HepG2 (cell line): Measurements from ENCODE around the gene C11orf91. TPM values are rescaled to one million over a fixed set of nuclear protein-coding genes. Genes with fewer than 3 reads are reported as not detected.

Experiments
- ATAC-seq: fragments of 200-7000 bp; cut with Tn5 transposase; 3 replicates; pipeline ENCODE4 v1.9.1; 2020; ENCODE audit warnings: mild to moderate bottlenecking, moderate library complexity
- BruUV-seq: library from RNA; stranded (reverse); fragments of 400-500 nt; replicated peaks from 2 replicates; lab custom pipeline; 2021; lab: Mats Ljungman, UMichigan
- CTCF ChIA-PET: fragments of 300-600 bp; formaldehyde crosslinking; extraction: SDS; loops from one replicate; lab custom pipeline; 2021; ENCODE audit warnings: low total read pairs, inconsistent platforms, low intra/inter-chr PET ratio; lab: Yijun Ruan, JAX
- POLR2A ChIA-PET: fragments of 350-600 bp; sonication (Branson Sonifier 250); formaldehyde crosslinking; loops from one replicate; lab custom pipeline; 2020; ENCODE audit warnings: antibody characterized with exemption, inconsistent platforms; lab: Yijun Ruan, JAX
- DNase-seq: peaks from one replicate; pipeline ENCODE4 v3.0.0-alpha.2; 2015; ENCODE audit warnings: low spot score
- FAIRE-seq: peaks from 3 replicates; lab custom pipeline; 2011; peaks lifted over from hg19 to GRCh38; lab: Jason Lieb, UNC
- H2AFZ ChIP-seq: one replicate; pipeline ENCODE4 v1.6.1; 2011; ENCODE audit warnings: low read length, inconsistent platforms
- H3K27ac ChIP-seq: fragments of 300-600 bp; 3 replicates; pipeline ENCODE4 v1.8.0; 2011; ENCODE audit warnings: mixed run types, mild to moderate bottlenecking, mixed read lengths, low read length, inconsistent platforms; ENCODE audit not compliant: insufficient read depth; ENCODE audit errors: extremely low read length
- H3K27me3 ChIP-seq, 2 experiments: fragments of 200-600 bp in 1 of 2; 2 replicates in 1 of 2; 3 replicates in 1 of 2; pipeline versions ENCODE4 v1.6.0 to v1.8.0; 2011; ENCODE audit warnings: low read length in 2 of 2, mild to moderate bottlenecking in 2 of 2, moderate library complexity in 2 of 2, inconsistent platforms in 1 of 2; ENCODE audit not compliant: insufficient read depth in 2 of 2, control insufficient read depth in 1 of 2
- H3K36me3 ChIP-seq, 2 experiments: fragments of 200-600 bp in 1 of 2; replicated peaks in 1 of 2; 2 replicates in 1 of 2; 3 replicates in 1 of 2; pipeline versions ENCODE4 v1.5.1 to v1.8.0; 2011; ENCODE audit warnings: low read length in 2 of 2, inconsistent platforms in 1 of 2; ENCODE audit not compliant: insufficient read depth in 2 of 2, control insufficient read depth in 1 of 2
- H3K4me1 ChIP-seq: 2 replicates; pipeline ENCODE4 v1.5.1; 2012; ENCODE audit warnings: low read length, inconsistent platforms; ENCODE audit not compliant: insufficient read depth
- H3K4me2 ChIP-seq: 2 replicates; pipeline ENCODE4 v1.6.0; 2011; ENCODE audit warnings: low read depth, low read length, inconsistent platforms
- H3K4me3 ChIP-seq, 3 experiments: fragments of 200-600 bp in 1 of 3; sonication (generic), shearing (Covaris generic) in 1 of 3; replicated peaks in 1 of 3; 2 replicates each; pipeline ENCODE4 v1.5.1; 2011 to 2016; ENCODE audit warnings: low read length in 3 of 3, inconsistent platforms in 2 of 3, low read depth in 2 of 3, mild to moderate bottlenecking in 2 of 3, control low read depth in 1 of 3, mixed read lengths in 1 of 3; ENCODE audit not compliant: insufficient read depth in 1 of 3
- H3K79me2 ChIP-seq: one replicate; pipeline ENCODE4 v1.6.1; 2011; ENCODE audit warnings: low read length, inconsistent platforms; ENCODE audit not compliant: insufficient read depth
- H3K9ac ChIP-seq: 2 replicates; pipeline ENCODE4 v1.6.0; 2011; ENCODE audit warnings: mild to moderate bottlenecking, low read depth, low read length, inconsistent platforms; ENCODE audit not compliant: insufficient read depth
- H3K9me3 ChIP-seq: 2 replicates; pipeline ENCODE4 v1.5.1; 2012; ENCODE audit warnings: mild to moderate bottlenecking, low read length
- H4K20me1 ChIP-seq: 2 replicates; pipeline ENCODE4 v1.6.0; 2011; ENCODE audit warnings: inconsistent platforms, mild to moderate bottlenecking, low read length, moderate library complexity; ENCODE audit not compliant: insufficient read depth
- ARNT2 ChIP-seq: sonication (generic); formaldehyde crosslinking; IDR thresholded peaks from 2 replicates; pipeline ENCODE4 v1.8.0; 2022; ENCODE audit warnings: mild to moderate bottlenecking, low read depth, missing genetic modification reagents, moderate library complexity
- IRX3 ChIP-seq: sonication (generic); formaldehyde crosslinking; IDR thresholded peaks from 2 replicates; pipeline ENCODE4 v1.8.1; 2023; ENCODE audit warnings: mild to moderate bottlenecking, low read depth, missing genetic modification reagents, borderline replicate concordance
- MATR3 ChIP-seq: sonication (generic); formaldehyde crosslinking; IDR thresholded peaks from 2 replicates; pipeline ENCODE4 v1.4.0; 2020; ENCODE audit warnings: missing genetic modification reagents
- NFKB2 ChIP-seq: sonication (generic); formaldehyde crosslinking; IDR thresholded peaks from 2 replicates; pipeline ENCODE4 v1.4.0; 2020; ENCODE audit warnings: missing genetic modification reagents, borderline replicate concordance
- SP5 ChIP-seq: IDR thresholded peaks from 2 replicates; pipeline ENCODE4 v1.6.1; 2016; ENCODE audit warnings: low read depth, borderline replicate concordance
- TFDP2 ChIP-seq: sonication (generic); formaldehyde crosslinking; IDR thresholded peaks from 2 replicates; pipeline ENCODE4 v1.4.0; 2020; ENCODE audit warnings: missing genetic modification reagents
- TGIF2 ChIP-seq: IDR thresholded peaks from 2 replicates; pipeline ENCODE4 v1.6.1; 2016; ENCODE audit warnings: control low read depth, missing compliant biosample characterization
- XRCC5 ChIP-seq: fragments of 200-400 bp; formaldehyde crosslinking; optimal IDR thresholded peaks from 2 replicates; pipeline ENCODE3; 2017; ENCODE audit warnings: mild to moderate bottlenecking, low read length
- ZFP82 ChIP-seq: sonication (generic); formaldehyde crosslinking; IDR thresholded peaks from 2 replicates; pipeline ENCODE4 v1.5.1; 2020; ENCODE audit warnings: mild to moderate bottlenecking, missing genetic modification reagents, borderline replicate concordance
- ZNF431 ChIP-seq: sonication (generic); formaldehyde crosslinking; IDR thresholded peaks from 2 replicates; pipeline ENCODE4 v1.9.0; 2022; ENCODE audit warnings: missing genetic modification reagents, low read depth, mild to moderate bottlenecking, borderline replicate concordance
- ZNF660 ChIP-seq: sonication (generic); formaldehyde crosslinking; IDR thresholded peaks from 2 replicates; pipeline ENCODE4 v1.5.1; 2020; ENCODE audit warnings: mild to moderate bottlenecking, low read depth, missing genetic modification reagents, borderline replicate concordance
- WGBS: methylation state at CpG from one replicate; pipeline ENCODE4 v1.1.6; 2017; ENCODE audit warnings: low lambda C conversion rate; 5-methylcytosine and 5-hydroxymethylcytosine counted together
- in situ Hi-C: cut with HindIII; loops from 2 replicates; pipeline ENCODE4 v1.10.0; 2017; ENCODE audit warnings: low pct_unique_long_range_greater_than_20kb; ENCODE audit not compliant: extremely low pct_ligation_motif_present
- intact Hi-C: fragments of 100-400 bp; cut with micrococcal nuclease; formaldehyde crosslinking; loops from one replicate; pipeline ENCODE4 v1.10.0; 2022; ENCODE audit not compliant: unreplicated experiment
- polyA plus RNA-seq, 8 experiments: library from polyadenylated mRNA; depleted of rRNA in 3 of 8; stranded (reverse) in 7 of 8; unstranded in 1 of 8; fragments of >200 nt; fragmentation: Illumina TruSeq in 4 of 8; extraction: Trizol in 4 of 8; gene quantifications; 2 replicates each; pipeline versions ENCODE4 v1.2.1 to v1.2.3, GENCODE V29; 2011 to 2016; ENCODE audit warnings: low read depth in 4 of 8, missing spikeins in 1 of 8, mixed read lengths in 1 of 8; ENCODE audit not compliant: insufficient read depth in 1 of 8
- total RNA-seq, 5 experiments: library from RNA; depleted of rRNA; stranded (reverse); fragments of >200 nt; fragmentation: Illumina TruSeq; extraction: Trizol; gene quantifications; 2 replicates each; pipeline ENCODE4 v1.2.3, GENCODE V29; 2016; ENCODE audit warnings: low read depth in 1 of 5
- TF ChIP-seq, protein P1 (sequence below): sonication (generic); formaldehyde crosslinking; IDR thresholded peaks from 2 replicates; pipeline ENCODE4 v1.5.0; 2020; ENCODE audit warnings: missing genetic modification reagents, mild to moderate bottlenecking, borderline replicate concordance
- TF ChIP-seq, protein P2 (sequence below): sonication (generic); formaldehyde crosslinking; IDR thresholded peaks from 2 replicates; pipeline ENCODE4 v1.5.0; 2020; ENCODE audit warnings: missing genetic modification reagents, mild to moderate bottlenecking, borderline replicate concordance
- TF ChIP-seq, protein P3 (sequence below): sonication (generic); formaldehyde crosslinking; IDR thresholded peaks from 2 replicates; pipeline ENCODE4 v1.5.0; 2020; ENCODE audit warnings: mild to moderate bottlenecking, low read depth, missing genetic modification reagents, borderline replicate concordance

Gene C11orf91
- total and polyA plus RNA-seq, 2 of the 13 experiments (the other 11 are each of a cell fraction or from before 2014, with no cell fraction given) = 0.35 TPM; not detected in 1

DNA sequence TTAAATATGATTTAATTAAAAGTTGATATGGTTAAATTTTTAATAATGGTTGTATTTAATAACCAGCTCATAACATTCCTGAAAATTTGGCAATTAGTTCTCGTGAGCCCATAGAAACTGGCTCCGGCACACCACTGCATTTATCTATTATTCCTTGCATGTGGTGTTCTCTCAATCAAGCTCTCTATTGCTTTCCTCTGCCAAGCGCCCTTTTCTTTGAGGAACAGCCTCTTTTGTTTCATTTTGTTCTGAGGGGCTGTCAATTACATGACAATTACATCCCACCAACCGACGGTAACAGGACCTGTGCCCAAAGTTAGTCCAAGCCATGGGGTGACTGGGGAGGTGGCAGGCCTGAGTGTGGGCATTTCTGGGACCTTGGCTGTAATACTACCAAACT, 8.1 kb downstream of the C11orf91 start:
- Histone ChIP-seq H3K27ac (no peak overlapping the region), H3K4me2 (no peak overlapping the region), H3K36me3 (no peaks in the 10 kb centered on the region), H2AFZ (no peak overlapping the region), H3K9me3 (no peaks in the 10 kb centered on the region), H3K79me2 (no peaks in the 10 kb centered on the region), H3K9ac (no peak overlapping the region), H3K4me1 (peaks cover 70% of the 10 kb centered on the region), H3K27me3 (no peaks in the 10 kb centered on the region), H3K4me3 (no peak overlapping the region), H4K20me1 (no peaks in the 10 kb centered on the region)
- CTCF ChIA-PET = no interaction called here
- TF ChIP-seq ARNT2 (CRISPR knock-in tag) = no peak
- TF ChIP-seq TGIF2 = no peak
- TF ChIP-seq, protein P1, sequence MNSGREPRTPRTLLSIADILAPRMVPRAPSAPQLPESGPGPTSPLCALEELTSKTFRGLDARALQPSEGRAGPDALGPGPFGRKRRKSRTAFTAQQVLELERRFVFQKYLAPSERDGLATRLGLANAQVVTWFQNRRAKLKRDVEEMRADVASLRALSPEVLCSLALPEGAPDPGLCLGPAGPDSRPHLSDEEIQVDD (CRISPR knock-in tag) = no peak
- no peak for TF ChIP-seq XRCC5
- TF ChIP-seq ZNF660 (CRISPR knock-in tag) = no peak
- TF ChIP-seq, protein P2, sequence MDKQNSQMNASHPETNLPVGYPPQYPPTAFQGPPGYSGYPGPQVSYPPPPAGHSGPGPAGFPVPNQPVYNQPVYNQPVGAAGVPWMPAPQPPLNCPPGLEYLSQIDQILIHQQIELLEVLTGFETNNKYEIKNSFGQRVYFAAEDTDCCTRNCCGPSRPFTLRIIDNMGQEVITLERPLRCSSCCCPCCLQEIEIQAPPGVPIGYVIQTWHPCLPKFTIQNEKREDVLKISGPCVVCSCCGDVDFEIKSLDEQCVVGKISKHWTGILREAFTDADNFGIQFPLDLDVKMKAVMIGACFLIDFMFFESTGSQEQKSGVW (CRISPR knock-in tag) = no peak
- TF ChIP-seq, protein P3, sequence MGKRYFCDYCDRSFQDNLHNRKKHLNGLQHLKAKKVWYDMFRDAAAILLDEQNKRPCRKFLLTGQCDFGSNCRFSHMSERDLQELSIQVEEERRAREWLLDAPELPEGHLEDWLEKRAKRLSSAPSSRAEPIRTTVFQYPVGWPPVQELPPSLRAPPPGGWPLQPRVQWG (CRISPR knock-in tag) = no peak
- TF ChIP-seq SP5 = no peak
- no peak for TF ChIP-seq ZNF431 (CRISPR knock-in tag)
- no peak for TF ChIP-seq TFDP2
- TF ChIP-seq IRX3 (CRISPR knock-in tag) = no peak
- TF ChIP-seq NFKB2 (CRISPR knock-in tag) = no peak
- TF ChIP-seq MATR3 = no peak
- TF ChIP-seq ZFP82 = no peak
- BruUV-seq = no TSS peak
- intact Hi-C loops = loop anchor here (1.0 to 10.0 kb wide), 2 partner anchors 43 to 428 kb away; no protein-coding TSS in a partner anchor
- ATAC-seq = no peak
- in situ Hi-C loops = no loop called here
- no peak for DNase-seq
- FAIRE-seq = no peak
- WGBS = 95% methylated on average over 5 of the region's 5 CpGs
- POLR2A ChIA-PET = interaction anchor here (1.0 to 4.5 kb wide), 3 partner anchors 8 to 567 kb away, joined by 3 to 81 read pairs (median 21); partner anchors contain the start of genes C11orf91 and CD59
